Fibroblast of lung (primary cell): ENCODE results near the gene D2HGDH.

Experiments
- CTCF ChIP-seq, 2 donors: IDR thresholded peaks in 1 of 2; conservative IDR thresholded peaks in 1 of 2; 1 replicate in 1 of 2; 2 replicates in 1 of 2; pipeline ENCODE4 v1.5.1; 2011 to 2012; ENCODE audit warnings: low read length in 2 of 2, control low read depth in 1 of 2, inconsistent platforms in 1 of 2, low read depth in 1 of 2, mild to moderate bottlenecking in 1 of 2
- EZH2 ChIP-seq: IDR thresholded peaks from 2 replicates; pipeline ENCODE4 v1.5.1; 2012; ENCODE audit warnings: low read length, control low read depth, mild to moderate bottlenecking; ENCODE audit errors: missing control alignments

GRCh38 chr2:241695651-241696050 lies 38.8 kb upstream of the D2HGDH start:
- no peak for TF ChIP-seq CTCF (conservative IDR thresholded peaks at IDR 0.05 in 1 of 2, IDR thresholded peaks at IDR 0.05 in 1 of 2; ENCODE audit: low read depth in 1 of 2, low read length in 2 of 2)
- no peak for TF ChIP-seq EZH2
